Stimulated activated CD4-positive, alpha-beta T cell treated with anti-CD3 and anti-CD28 coated beads, Interleukin-12 subunit alpha, Interleukin-12 subunit beta, amount 100 ng/mL, for 4 hours (primary cell): Measurements from ENCODE around the gene ZFPM1.
A peak's percentile ranks its signal among the peaks of the same experiment; 100 is the strongest.
"Not testable (repeated sequence)": the region's sequence is repeated elsewhere in the genome, so short reads cannot be mapped to it uniquely, and the experiment has no call there.

Experiments
- DNase-seq: peaks from one replicate; pipeline ENCODE4 v3.0.0-alpha.2; 2020

Gene ZFPM1

DNA sequence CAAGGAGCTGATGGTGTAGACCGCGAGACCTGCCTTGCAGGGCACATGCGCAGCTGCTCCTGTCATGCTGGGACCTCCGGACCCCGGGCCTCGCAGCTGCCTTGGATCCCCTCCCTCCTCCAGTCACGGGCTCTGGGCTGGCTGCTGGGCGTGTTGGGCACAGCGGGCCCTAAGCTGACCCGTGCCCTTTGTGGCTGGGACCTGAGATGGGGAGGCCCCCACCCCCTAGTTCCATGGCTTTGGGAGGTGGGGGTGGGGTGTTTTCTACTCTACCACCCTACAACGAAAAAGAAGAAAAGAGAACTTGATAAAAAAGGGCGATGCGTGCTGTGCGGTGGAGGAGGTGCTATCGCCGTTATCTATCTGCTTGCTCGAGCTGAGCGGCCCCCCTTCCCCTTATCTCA lies 14.5 kb downstream of the ZFPM1 start:
- no peak for DNase-seq

DNA sequence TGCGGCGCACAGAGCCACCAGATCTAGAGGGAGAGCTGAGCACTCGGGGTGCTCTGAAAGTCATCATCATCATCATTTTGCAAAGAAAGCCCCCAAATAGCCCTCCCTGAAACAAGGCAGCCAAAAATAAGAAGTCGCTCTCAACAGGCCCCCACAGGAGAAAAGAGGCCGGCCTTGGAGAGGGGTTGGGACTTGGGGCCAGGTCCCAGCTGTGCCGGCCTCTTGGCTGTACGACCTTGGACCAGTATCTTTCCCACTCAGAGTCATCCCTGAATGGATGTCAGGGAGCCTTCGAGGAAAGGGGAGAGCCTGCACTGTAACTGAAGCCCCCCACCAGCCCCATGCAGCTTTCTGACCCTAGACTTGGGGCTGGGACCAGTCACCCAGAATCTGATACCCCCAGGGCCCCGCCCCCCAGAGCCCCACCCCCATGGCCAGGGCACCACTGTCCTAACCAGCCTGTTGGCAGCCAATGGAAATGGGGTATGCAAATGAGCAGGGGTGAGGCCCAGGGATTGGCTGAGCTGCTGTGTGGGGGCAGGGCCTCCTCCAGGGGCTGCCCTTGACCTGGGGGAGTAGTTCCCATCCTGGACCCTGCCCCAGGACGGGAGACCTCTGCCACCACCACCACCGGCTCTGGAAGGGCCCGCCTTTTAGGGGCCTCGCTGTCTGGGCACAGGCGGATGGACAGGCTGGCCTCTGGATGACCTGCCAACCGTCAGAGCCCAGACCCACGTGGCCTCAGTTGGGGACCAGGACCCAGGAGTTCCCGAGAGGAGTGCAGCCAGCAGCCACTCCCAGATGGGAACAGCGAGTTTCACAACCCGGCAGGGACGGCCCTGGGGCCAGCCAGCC lies 15.4 kb downstream of the ZFPM1 start:
- DNase-seq: no peak

DNA sequence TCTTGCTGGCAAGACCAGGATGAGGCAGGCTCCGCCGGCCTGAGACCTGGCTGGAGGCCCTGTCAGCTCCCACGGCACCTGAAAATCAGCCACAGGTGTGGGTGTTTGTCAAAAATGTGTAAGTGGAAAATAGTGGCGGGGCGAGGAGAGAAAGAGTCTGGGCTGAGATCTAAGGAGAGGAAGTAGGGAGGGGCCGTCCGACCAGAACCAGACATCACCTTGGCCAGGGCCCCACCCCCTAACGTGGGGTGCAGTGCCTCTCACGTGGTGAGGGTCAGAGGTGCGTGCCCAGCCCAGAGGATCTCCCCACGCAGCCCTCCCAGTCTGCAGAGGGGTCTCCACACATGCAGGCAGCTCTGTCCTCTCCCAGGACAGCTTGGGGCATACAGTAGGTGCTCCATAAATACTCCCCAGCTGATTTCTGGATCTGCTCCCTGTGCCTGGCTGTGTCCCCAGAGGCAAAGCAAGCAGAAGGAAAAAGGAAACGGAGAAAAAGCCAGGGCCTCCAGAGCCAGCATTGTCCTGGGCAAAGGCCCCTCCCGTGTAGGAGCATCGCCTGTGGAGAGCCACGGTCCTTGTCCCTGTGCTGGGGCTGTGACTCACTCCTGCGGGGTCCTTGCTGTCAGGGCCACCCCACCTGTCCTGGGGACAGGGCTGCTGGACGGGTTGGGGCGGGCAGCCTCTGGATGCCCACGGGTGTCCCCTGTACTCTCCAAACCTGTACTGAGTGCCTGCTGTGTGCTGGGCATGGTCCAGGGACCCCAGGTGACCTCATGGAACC lies 16.7 kb downstream of the ZFPM1 start:
- DNase-seq: no peak

- DNase-seq: not testable (repeated sequence)
Observed at GRCh38 chr16:88470396-88470680, 17.3 kb downstream of the ZFPM1 start.

DNA sequence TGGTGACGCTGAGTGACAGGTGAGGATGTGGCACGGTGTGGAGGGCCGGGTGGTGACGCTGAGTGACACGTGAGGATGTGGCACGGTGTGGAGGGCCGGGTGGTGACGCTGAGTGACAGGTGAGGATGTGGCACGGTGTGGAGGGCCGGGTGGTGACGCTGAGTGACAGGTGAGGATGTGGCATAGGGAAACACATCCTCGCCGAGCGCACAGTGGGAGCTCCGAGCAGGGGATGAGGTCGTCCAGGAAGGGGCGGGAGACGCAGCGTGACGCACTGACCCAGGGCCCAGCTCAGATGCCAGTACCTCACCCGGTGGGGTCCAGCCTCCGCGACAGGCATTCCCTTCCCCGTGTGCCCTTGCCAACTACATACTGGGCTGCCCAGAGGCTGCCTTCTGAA lies 17.6 kb downstream of the ZFPM1 start:
- not testable (repeated sequence) for DNase-seq

- DNase-seq: no peak
Observed at GRCh38 chr16:88471115-88471514, 18.0 kb downstream of the ZFPM1 start.

DNA sequence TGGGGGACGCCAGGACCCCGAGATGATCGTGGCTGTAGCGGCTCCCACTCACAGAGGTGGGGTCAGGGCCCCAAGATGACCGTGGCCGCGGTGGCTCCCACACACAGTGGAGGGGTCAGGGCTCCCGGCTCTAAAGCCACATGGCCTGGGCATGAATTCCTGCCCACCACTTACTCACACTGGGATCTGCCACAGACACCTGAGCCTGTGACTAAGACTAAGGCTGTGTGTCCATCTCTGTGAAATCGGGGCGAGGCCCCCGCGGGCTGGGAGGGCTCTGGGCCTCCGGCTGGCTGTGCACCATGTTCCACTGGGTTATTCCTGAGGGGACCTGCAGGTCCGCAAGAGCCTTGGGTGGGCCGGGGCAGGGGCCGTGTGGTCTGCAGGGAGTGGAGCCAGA lies 18.5 kb downstream of the ZFPM1 start:
- no peak for DNase-seq

- DNase-seq: no peak
Observed at GRCh38 chr16:88472069-88472468, 19.0 kb downstream of the ZFPM1 start.

- DNase-seq: no peak
Observed at GRCh38 chr16:88472637-88473205, 19.6 kb downstream of the ZFPM1 start.

DNA sequence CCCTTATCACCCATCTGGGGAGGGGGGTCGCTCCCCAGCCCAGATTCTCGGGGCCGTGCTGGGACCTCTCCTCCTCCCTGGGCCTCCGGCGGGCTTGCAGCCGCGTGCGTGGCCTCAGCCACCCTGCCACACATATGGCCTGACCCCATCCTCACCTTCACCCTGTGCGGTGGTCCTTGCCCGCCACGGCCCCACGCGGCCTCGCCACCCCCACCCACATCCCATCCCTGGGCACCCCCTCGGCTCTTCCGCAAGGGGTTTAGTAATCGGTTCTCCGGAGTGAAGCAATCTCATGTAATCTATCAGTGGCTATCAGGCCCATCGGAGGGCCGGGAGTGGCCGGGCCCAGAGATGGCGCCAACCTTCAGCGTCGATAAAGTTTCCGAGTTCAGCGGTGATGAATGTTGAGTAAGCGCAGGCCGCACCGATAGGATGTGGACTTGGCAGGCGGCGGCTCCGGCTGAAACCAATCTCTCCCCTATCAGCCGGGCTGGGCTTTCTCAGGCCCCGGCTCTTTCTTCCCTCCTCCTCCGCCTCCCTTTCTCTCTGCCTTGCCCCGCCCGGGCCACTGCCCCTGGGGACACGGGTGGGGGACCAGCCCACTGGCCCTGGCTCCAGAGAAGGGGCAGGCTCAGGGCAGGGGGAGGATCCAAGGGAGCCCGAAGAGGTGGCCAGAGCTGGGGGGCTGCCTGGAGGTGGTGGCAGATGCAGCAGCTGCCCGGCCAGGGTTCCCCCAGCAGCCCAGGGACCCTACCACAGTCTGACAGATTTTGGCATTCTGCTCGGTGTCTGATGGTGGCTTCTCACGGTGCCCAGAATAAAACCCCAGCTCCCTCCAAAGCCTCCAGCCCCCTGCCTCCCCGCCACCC lies 20.8 kb downstream of the ZFPM1 start:
- no peak for DNase-seq

DNA sequence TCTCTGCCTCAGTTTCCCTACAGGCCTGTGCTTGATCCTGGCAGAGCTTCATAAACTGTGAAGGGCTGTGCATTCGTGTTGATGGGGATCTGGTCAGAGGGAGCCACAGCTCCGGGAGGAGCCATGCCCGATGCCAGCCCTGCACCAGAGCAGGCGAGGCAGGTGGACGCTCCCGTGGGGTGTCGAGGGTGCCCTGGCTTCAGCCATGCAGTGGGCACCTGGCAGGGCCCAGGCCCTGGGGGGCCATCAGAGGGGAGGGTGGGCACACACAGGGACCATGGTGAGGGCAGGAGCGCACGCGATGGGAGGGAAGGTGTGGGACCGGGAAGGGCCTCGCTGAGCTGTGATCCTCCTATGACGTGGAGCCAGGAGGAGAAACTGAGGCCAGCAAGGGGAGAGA lies 22.0 kb downstream of the ZFPM1 start:
- no peak for DNase-seq

- no peak for DNase-seq
Observed at GRCh38 chr16:88476203-88476602, 23.1 kb downstream of the ZFPM1 start.

- DNase-seq: no peak
Observed at GRCh38 chr16:88476817-88477397, 23.8 kb downstream of the ZFPM1 start.

- DNase-seq: peak; percentile 38
Observed at GRCh38 chr16:88477631-88478519, 24.8 kb downstream of the ZFPM1 start.

DNA sequence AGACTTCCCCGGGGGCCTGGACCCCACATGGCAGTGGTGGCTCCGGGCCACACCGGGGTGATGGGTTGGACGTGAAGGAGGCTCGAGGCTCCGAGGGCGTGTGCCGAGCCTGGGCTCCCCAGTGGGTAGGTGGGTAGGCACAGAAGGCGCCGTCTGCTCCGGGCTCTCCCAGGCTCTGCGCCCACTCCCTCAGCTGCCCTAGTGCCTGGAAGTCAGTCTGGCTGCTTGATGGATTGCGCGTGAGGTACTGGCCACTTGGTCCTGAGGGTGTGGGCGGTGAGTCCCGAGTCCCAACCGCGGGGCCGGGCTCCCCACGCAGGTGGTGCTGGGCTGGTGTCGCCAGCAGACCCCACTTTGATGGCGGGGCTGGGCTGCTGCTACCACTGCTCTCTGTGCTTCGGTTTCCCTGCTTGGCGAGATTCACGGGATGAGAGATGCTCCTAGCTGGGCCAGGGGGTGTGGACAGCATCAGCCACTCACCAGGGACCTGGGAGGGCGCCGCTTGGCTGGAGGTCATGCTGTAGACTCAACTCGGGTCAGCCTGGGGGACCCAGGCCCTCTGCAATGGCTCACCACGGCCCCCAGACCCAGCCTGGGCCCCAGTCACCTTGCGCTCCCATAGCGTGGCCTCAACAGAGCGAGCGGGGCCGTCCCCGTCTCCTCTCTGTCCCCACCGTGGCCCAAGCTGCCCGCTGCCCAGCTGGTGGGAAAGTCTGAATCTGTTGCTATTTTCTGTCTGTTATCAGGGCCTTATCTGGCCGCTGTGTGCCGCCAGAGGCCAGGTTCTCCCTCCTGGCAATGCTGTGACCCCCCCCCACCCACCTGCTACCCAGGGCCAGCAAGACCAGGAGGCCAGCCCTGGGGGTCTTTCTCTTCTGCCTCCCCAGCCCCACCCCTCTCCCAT lies 26.1 kb downstream of the ZFPM1 start:
- no peak for DNase-seq

GRCh38 chr16:88479793-88480760 lies 27.0 kb downstream of the ZFPM1 start:
- no peak for DNase-seq

DNA sequence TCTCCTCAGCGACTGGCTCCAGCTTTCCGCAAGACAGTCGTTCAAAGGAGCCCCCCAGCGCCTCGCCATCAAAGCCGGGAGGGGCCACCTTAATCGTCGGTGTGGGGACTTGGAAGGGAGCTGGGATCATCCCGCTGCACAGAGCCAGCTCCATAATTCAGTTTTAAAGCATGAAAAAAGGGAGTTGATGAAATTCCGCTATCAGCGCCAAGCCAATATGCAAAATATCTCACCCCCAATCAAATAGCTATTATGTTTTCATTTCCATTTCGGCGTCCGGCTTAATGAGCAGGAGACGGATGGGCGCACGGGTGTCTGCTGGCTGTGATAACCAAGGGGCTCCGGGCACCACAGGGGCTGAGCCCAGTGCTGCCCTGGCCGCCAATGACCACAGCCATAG lies 27.7 kb downstream of the ZFPM1 start:
- DNase-seq: no peak

GRCh38 chr16:88481851-88482250 lies 28.8 kb downstream of the ZFPM1 start:
- no peak for DNase-seq
